ENCODE measurements around the gene KLHDC7A.

The KLHDC7A gene

GRCh38 chr1:18473195-18473815, 7.4 kb upstream of the KLHDC7A start:
- no peak for DNase-seq
- ATAC-seq, result no peak

GRCh38 chr1:18474559-18475175, 6.1 kb upstream of the KLHDC7A start:
- no peak for DNase-seq
- no peak for ATAC-seq

- DNase-seq (no peak), ATAC-seq (no peak)
Measured at GRCh38 chr1:18475234-18475905, 5.4 kb upstream of the KLHDC7A start.

- ATAC-seq, result no peak
Measured at GRCh38 chr1:18479454-18479853, 1.3 kb upstream of the KLHDC7A start.

GRCh38 chr1:18481190-18481920, 625 bp downstream of the KLHDC7A start:
- DNase-seq, result no peak

More at GRCh38 chr1:18479454-18479853, 1.3 kb upstream of the KLHDC7A start:
- DNase-seq, result no peak

GRCh38 chr1:18481921-18482701, 1.4 kb downstream of the KLHDC7A start:
- DNase-seq (no peak), ATAC-seq (no peak)

More at GRCh38 chr1:18481190-18481920, 625 bp downstream of the KLHDC7A start:
- no peak for ATAC-seq

GRCh38 chr1:18482721-18483425, 2.1 kb downstream of the KLHDC7A start:
- ATAC-seq, result no peak
- DNase-seq, result no peak

GRCh38 chr1:18484276-18484675, 3.5 kb downstream of the KLHDC7A start:
- no peak for ATAC-seq
- no peak for DNase-seq

GRCh38 chr1:18484721-18485120, 4.0 kb downstream of the KLHDC7A start:
- no peak for ATAC-seq
- DNase-seq, result no peak

- DNase-seq (no peak), ATAC-seq (no peak)
Measured at GRCh38 chr1:18485227-18485626, 4.5 kb downstream of the KLHDC7A start.

- DNase-seq, result no peak
Measured at GRCh38 chr1:18486195-18486594, 5.5 kb downstream of the KLHDC7A start.

GRCh38 chr1:18489417-18490143, 8.8 kb downstream of the KLHDC7A start:
- no peak for DNase-seq

More at GRCh38 chr1:18486195-18486594, 5.5 kb downstream of the KLHDC7A start:
- no peak for ATAC-seq

GRCh38 chr1:18491168-18491567, 10.4 kb downstream of the KLHDC7A start:
- no peak for ATAC-seq

More at GRCh38 chr1:18489417-18490143, 8.8 kb downstream of the KLHDC7A start:
- ATAC-seq, result no peak

GRCh38 chr1:18494304-18494703, 13.6 kb downstream of the KLHDC7A start:
- DNase-seq (no peak), ATAC-seq (no peak)

More at GRCh38 chr1:18491168-18491567, 10.4 kb downstream of the KLHDC7A start:
- no peak for DNase-seq

GRCh38 chr1:18495635-18496034, 14.9 kb downstream of the KLHDC7A start:
- no peak for ATAC-seq
- no peak for DNase-seq

GRCh38 chr1:18496056-18496455, 15.3 kb downstream of the KLHDC7A start:
- no peak for ATAC-seq
- no peak for DNase-seq

GRCh38 chr1:18496497-18497235, 15.9 kb downstream of the KLHDC7A start:
- no peak for ATAC-seq
- DNase-seq, result no peak

- DNase-seq (no peak), ATAC-seq (no peak)
Measured at GRCh38 chr1:18501833-18502232, 21.1 kb downstream of the KLHDC7A start.

- no peak for DNase-seq
Measured at GRCh38 chr1:18504609-18505008, 23.9 kb downstream of the KLHDC7A start.

GRCh38 chr1:18505666-18506065, 24.9 kb downstream of the KLHDC7A start:
- ATAC-seq (no peak), DNase-seq (no peak)

More at GRCh38 chr1:18504609-18505008, 23.9 kb downstream of the KLHDC7A start:
- no peak for ATAC-seq

All from stimulated activated naive CD8-positive, alpha-beta T cell treated with anti-CD3 and anti-CD28 coated beads, Interleukin-15, Interleukin-2, amounts not matched to agents 100 U/mL and 50 U/mL, for 24 hours (primary cell).